HepG2 (cell line): ENCODE measurements around the gene WDHD1. TPM values are rescaled to one million over a fixed set of nuclear protein-coding genes. Genes with fewer than 3 reads are reported as not detected.

Experiments used
- AKAP8 ChIP-seq: sonication (generic); formaldehyde crosslinking; IDR thresholded peaks from 2 replicates; pipeline ENCODE4 v1.5.1; 2020; ENCODE audit warnings: mild to moderate bottlenecking, missing genetic modification reagents
- CHCHD3 ChIP-seq: sonication (generic); formaldehyde crosslinking; IDR thresholded peaks from 2 replicates; pipeline ENCODE4 v1.8.0; 2022; ENCODE audit warnings: mild to moderate bottlenecking, missing genetic modification reagents, moderate library complexity
- FOXA3 ChIP-seq: IDR thresholded peaks from 2 replicates; pipeline ENCODE4 v1.6.1; 2016; ENCODE audit warnings: missing genetic modification reagents, missing compliant biosample characterization
- HOXA5 ChIP-seq: sonication (generic); formaldehyde crosslinking; IDR thresholded peaks from 2 replicates; pipeline ENCODE4 v1.4.0; 2020; ENCODE audit warnings: missing genetic modification reagents
- HOXD1 ChIP-seq: sonication (generic); formaldehyde crosslinking; IDR thresholded peaks from 2 replicates; pipeline ENCODE4 v1.5.0; 2020; ENCODE audit warnings: missing genetic modification reagents
- MEF2D ChIP-seq: sonication (generic); formaldehyde crosslinking; IDR thresholded peaks from 2 replicates; pipeline ENCODE4 v1.5.1; 2020; ENCODE audit warnings: mild to moderate bottlenecking, missing genetic modification reagents
- NFE2L1 ChIP-seq: sonication (generic); formaldehyde crosslinking; IDR thresholded peaks from 2 replicates; pipeline ENCODE4 v1.4.0; 2020; ENCODE audit warnings: missing genetic modification reagents, mild to moderate bottlenecking, borderline replicate concordance
- NFRKB ChIP-seq: fragments of 450-650 bp; IDR thresholded peaks from 2 replicates; pipeline ENCODE4 v1.6.1; 2017
- TBX3 ChIP-seq: fragments of 450-650 bp; IDR thresholded peaks from 2 replicates; pipeline ENCODE4 v1.6.1; 2017; ENCODE audit warnings: antibody characterized with exemption, mild to moderate bottlenecking, inconsistent platforms, borderline replicate concordance
- TRAFD1 ChIP-seq: sonication (generic); formaldehyde crosslinking; IDR thresholded peaks from 2 replicates; pipeline ENCODE4 v1.5.1; 2020; ENCODE audit warnings: missing genetic modification reagents, mild to moderate bottlenecking, borderline replicate concordance
- ZBTB25 ChIP-seq: IDR thresholded peaks from 2 replicates; pipeline ENCODE4 v1.6.1; 2018; ENCODE audit warnings: missing genetic modification reagents
- ZFX ChIP-seq: sonication (generic); formaldehyde crosslinking; IDR thresholded peaks from 2 replicates; pipeline ENCODE4 v1.4.0; 2020; ENCODE audit warnings: mild to moderate bottlenecking, low read depth, missing genetic modification reagents, moderate library complexity
- ZNF235 ChIP-seq: sonication (generic); formaldehyde crosslinking; IDR thresholded peaks from 2 replicates; pipeline ENCODE4 v1.8.1; 2023; ENCODE audit warnings: mild to moderate bottlenecking, missing genetic modification reagents, borderline replicate concordance
- ZNF30 ChIP-seq: sonication (generic); formaldehyde crosslinking; IDR thresholded peaks from 2 replicates; pipeline ENCODE4 v1.5.0; 2020; ENCODE audit warnings: mild to moderate bottlenecking, missing genetic modification reagents
- ZNF496 ChIP-seq: sonication (generic); formaldehyde crosslinking; IDR thresholded peaks from 2 replicates; pipeline ENCODE4 v1.8.1; 2023; ENCODE audit warnings: mild to moderate bottlenecking, moderate library complexity, missing genetic modification reagents; ENCODE audit not compliant: insufficient replicate concordance
- ZNF557 ChIP-seq: sonication (generic); formaldehyde crosslinking; IDR thresholded peaks from 2 replicates; pipeline ENCODE4 v1.4.0; 2020; ENCODE audit warnings: missing genetic modification reagents
- ZNF605 ChIP-seq: sonication (generic); formaldehyde crosslinking; IDR thresholded peaks from 2 replicates; pipeline ENCODE4 v1.8.0; 2022; ENCODE audit warnings: mild to moderate bottlenecking, missing genetic modification reagents
- ZNF703 ChIP-seq: sonication (generic); formaldehyde crosslinking; IDR thresholded peaks from 2 replicates; pipeline ENCODE4 v1.5.1; 2020; ENCODE audit warnings: missing genetic modification reagents, mild to moderate bottlenecking, moderate library complexity, borderline replicate concordance
- ZNF782 ChIP-seq: sonication (generic); formaldehyde crosslinking; IDR thresholded peaks from 2 replicates; pipeline ENCODE4 v1.4.0; 2020; ENCODE audit warnings: missing genetic modification reagents, mild to moderate bottlenecking, borderline replicate concordance
- ZSCAN30 ChIP-seq: sonication (generic); formaldehyde crosslinking; IDR thresholded peaks from 2 replicates; pipeline ENCODE4 v1.5.0; 2020; ENCODE audit warnings: mild to moderate bottlenecking, missing genetic modification reagents
- polyA plus RNA-seq, 8 experiments: library from polyadenylated mRNA; depleted of rRNA in 3 of 8; stranded (reverse) in 7 of 8; unstranded in 1 of 8; fragments of >200 nt; fragmentation: Illumina TruSeq in 4 of 8; extraction: Trizol in 4 of 8; gene quantifications; 2 replicates each; pipeline versions ENCODE4 v1.2.1 to v1.2.3, GENCODE V29; 2011 to 2016; ENCODE audit warnings: low read depth in 4 of 8, missing spikeins in 1 of 8, mixed read lengths in 1 of 8; ENCODE audit not compliant: insufficient read depth in 1 of 8
- total RNA-seq, 5 experiments: library from RNA; depleted of rRNA; stranded (reverse); fragments of >200 nt; fragmentation: Illumina TruSeq; extraction: Trizol; gene quantifications; 2 replicates each; pipeline ENCODE4 v1.2.3, GENCODE V29; 2016; ENCODE audit warnings: low read depth in 1 of 5
- TF ChIP-seq, protein P1 (sequence below): sonication (generic); formaldehyde crosslinking; IDR thresholded peaks from 2 replicates; pipeline ENCODE4 v1.4.0; 2020; ENCODE audit warnings: missing genetic modification reagents, borderline replicate concordance
- TF ChIP-seq, protein P2 (sequence below): IDR thresholded peaks from 2 replicates; pipeline ENCODE4 v1.6.1; 2016; ENCODE audit warnings: mild to moderate bottlenecking, missing biosample characterization, missing genetic modification reagents
- TF ChIP-seq, protein P3 (sequence below): IDR thresholded peaks from 2 replicates; pipeline ENCODE4 v1.6.1; 2018; ENCODE audit warnings: missing genetic modification reagents, mild to moderate bottlenecking, missing compliant biosample characterization

WDHD1 gene
- total and polyA plus RNA-seq, 2 of the 13 experiments (the other 11 are each of a cell fraction or from before 2014, with no cell fraction given) = 5.5 to 27.5 TPM

DNA sequence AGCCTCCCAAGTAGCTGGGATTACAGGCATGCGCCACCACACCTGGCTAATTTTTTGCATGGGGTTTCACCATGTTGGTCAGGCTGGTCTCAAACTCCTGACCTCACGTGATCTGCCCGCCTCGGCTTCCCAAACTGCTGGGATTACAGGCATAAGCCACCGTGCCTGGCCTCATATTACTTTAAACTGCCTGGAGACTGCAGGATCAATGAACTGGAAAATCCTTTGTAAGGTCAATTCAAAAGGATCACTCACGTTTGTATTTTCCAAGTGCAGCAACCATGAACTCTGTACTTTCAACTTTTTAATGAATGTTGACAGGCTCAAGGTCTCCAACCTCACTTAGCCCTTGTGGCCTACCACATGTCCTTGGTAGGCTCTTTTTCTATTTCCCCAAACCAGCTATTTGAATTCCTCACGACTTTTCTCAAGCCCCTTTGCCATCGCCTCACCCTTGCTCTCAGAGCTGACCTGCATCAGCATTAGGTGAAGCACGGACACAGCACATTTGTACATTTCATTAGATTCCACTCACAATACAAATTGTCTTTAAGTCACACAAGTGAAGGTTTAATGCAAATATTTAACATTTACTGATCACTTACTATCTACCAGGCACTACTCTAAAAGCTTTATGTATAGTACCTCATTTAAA, 82.0 kb downstream of the WDHD1 start (continued):
- TF ChIP-seq, protein P1, sequence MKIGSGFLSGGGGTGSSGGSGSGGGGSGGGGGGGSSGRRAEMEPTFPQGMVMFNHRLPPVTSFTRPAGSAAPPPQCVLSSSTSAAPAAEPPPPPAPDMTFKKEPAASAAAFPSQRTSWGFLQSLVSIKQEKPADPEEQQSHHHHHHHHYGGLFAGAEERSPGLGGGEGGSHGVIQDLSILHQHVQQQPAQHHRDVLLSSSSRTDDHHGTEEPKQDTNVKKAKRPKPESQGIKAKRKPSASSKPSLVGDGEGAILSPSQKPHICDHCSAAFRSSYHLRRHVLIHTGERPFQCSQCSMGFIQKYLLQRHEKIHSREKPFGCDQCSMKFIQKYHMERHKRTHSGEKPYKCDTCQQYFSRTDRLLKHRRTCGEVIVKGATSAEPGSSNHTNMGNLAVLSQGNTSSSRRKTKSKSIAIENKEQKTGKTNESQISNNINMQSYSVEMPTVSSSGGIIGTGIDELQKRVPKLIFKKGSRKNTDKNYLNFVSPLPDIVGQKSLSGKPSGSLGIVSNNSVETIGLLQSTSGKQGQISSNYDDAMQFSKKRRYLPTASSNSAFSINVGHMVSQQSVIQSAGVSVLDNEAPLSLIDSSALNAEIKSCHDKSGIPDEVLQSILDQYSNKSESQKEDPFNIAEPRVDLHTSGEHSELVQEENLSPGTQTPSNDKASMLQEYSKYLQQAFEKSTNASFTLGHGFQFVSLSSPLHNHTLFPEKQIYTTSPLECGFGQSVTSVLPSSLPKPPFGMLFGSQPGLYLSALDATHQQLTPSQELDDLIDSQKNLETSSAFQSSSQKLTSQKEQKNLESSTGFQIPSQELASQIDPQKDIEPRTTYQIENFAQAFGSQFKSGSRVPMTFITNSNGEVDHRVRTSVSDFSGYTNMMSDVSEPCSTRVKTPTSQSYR = no peak
- TF ChIP-seq TBX3 = peak; percentile 56; the same call in 1 of the 2 replicates
- TF ChIP-seq, protein P2, sequence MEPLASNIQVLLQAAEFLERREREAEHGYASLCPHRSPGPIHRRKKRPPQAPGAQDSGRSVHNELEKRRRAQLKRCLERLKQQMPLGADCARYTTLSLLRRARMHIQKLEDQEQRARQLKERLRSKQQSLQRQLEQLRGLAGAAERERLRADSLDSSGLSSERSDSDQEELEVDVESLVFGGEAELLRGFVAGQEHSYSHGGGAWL (CRISPR knock-in tag) = no peak
- no peak for TF ChIP-seq ZNF557 (CRISPR knock-in tag)
- no peak for TF ChIP-seq CHCHD3 (CRISPR knock-in tag)
- 0 out of 2 replicates have a peak, but pooled peaks have one; percentile 70 for TF ChIP-seq ZSCAN30 (CRISPR knock-in tag)
- TF ChIP-seq TRAFD1 = no peak
- TF ChIP-seq FOXA3 (CRISPR knock-in tag) = peak; percentile 75; the same call in 1 of the 2 replicates
- no peak for TF ChIP-seq ZNF30 (CRISPR knock-in tag)
- no peak for TF ChIP-seq ZNF703
- TF ChIP-seq HOXD1 (CRISPR knock-in tag) = 0 out of 2 replicates have a peak, but pooled peaks have one; percentile 11
- TF ChIP-seq NFE2L1 (CRISPR knock-in tag) = no peak
- peak; percentile 41; the same call in 1 of the 2 replicates for TF ChIP-seq ZFX
- no peak for TF ChIP-seq ZNF235 (CRISPR knock-in tag)
- TF ChIP-seq ZNF605 (CRISPR knock-in tag) = no peak
- no peak for TF ChIP-seq ZNF782
- no peak; the same call in 1 of the 2 replicates for TF ChIP-seq MEF2D (CRISPR knock-in tag)
- no peak for TF ChIP-seq HOXA5
- TF ChIP-seq, protein P3, sequence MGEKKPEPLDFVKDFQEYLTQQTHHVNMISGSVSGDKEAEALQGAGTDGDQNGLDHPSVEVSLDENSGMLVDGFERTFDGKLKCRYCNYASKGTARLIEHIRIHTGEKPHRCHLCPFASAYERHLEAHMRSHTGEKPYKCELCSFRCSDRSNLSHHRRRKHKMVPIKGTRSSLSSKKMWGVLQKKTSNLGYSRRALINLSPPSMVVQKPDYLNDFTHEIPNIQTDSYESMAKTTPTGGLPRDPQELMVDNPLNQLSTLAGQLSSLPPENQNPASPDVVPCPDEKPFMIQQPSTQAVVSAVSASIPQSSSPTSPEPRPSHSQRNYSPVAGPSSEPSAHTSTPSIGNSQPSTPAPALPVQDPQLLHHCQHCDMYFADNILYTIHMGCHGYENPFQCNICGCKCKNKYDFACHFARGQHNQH (CRISPR knock-in tag) = peak; percentile 52; the same call in 1 of the 2 replicates
- TF ChIP-seq ZBTB25 (CRISPR knock-in tag) = no peak
- no peak for TF ChIP-seq NFRKB
- no peak for TF ChIP-seq AKAP8 (CRISPR knock-in tag)
- TF ChIP-seq ZNF496 (CRISPR knock-in tag) = no peak
